GM10266 (cell line): ENCODE results near the gene CMIP.

Experiments used
- DNase-seq: peaks from one replicate; pipeline ENCODE4 v3.0.0; 2012; ENCODE audit errors: extremely low spot score
- TF ChIP-seq, protein P1 (sequence below): IDR thresholded peaks from 2 replicates; pipeline ENCODE4 v1.5.1; 2012; ENCODE audit warnings: mild to moderate bottlenecking, low read depth; ENCODE audit not compliant: control insufficient read depth, insufficient read depth; ENCODE audit errors: missing control alignments

The CMIP gene

DNA sequence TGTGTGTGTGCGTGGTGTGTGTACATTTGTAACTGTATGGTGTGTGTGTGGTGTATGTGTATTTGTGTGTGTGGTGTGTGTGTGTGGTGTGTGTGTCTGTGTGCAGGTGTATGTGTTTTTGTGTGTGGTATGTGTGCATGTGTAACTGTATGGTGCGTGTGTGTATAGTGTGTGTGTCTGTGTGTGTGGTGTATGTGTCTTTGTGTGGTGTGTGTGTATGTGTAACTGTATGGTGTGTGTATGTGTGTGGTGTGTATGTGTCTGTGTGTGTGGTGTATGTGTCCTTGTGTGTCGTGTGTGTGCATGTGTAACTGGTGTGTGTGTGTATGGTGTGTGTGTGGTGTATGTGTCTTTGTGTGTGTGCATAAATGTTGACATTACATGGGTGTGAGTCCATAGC lies 170.8 kb downstream of the CMIP start:
- DNase-seq: no peak
- TF ChIP-seq, protein P1, sequence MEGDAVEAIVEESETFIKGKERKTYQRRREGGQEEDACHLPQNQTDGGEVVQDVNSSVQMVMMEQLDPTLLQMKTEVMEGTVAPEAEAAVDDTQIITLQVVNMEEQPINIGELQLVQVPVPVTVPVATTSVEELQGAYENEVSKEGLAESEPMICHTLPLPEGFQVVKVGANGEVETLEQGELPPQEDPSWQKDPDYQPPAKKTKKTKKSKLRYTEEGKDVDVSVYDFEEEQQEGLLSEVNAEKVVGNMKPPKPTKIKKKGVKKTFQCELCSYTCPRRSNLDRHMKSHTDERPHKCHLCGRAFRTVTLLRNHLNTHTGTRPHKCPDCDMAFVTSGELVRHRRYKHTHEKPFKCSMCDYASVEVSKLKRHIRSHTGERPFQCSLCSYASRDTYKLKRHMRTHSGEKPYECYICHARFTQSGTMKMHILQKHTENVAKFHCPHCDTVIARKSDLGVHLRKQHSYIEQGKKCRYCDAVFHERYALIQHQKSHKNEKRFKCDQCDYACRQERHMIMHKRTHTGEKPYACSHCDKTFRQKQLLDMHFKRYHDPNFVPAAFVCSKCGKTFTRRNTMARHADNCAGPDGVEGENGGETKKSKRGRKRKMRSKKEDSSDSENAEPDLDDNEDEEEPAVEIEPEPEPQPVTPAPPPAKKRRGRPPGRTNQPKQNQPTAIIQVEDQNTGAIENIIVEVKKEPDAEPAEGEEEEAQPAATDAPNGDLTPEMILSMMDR: no peak

DNA sequence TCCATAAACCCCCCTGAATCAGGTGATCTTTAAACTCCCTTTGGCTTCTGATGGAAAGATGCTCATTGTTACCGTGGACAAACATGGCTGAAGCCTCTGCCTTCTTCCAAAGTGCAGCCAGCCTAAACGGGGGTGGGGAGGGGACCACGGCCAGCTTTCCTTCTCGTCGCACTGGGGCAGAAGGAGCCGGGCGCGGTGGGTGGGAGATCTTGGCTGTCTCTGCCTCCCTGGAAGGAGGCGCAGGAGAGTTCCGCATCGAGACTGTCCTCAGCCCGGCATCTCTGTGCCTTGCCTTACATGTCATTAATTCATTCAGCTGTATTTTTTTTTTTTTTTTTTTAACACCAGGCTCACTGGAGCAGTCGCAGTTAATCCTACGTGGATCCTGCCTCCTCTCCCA lies 171.2 kb downstream of the CMIP start:
- TF ChIP-seq, protein P1: no peak

DNA sequence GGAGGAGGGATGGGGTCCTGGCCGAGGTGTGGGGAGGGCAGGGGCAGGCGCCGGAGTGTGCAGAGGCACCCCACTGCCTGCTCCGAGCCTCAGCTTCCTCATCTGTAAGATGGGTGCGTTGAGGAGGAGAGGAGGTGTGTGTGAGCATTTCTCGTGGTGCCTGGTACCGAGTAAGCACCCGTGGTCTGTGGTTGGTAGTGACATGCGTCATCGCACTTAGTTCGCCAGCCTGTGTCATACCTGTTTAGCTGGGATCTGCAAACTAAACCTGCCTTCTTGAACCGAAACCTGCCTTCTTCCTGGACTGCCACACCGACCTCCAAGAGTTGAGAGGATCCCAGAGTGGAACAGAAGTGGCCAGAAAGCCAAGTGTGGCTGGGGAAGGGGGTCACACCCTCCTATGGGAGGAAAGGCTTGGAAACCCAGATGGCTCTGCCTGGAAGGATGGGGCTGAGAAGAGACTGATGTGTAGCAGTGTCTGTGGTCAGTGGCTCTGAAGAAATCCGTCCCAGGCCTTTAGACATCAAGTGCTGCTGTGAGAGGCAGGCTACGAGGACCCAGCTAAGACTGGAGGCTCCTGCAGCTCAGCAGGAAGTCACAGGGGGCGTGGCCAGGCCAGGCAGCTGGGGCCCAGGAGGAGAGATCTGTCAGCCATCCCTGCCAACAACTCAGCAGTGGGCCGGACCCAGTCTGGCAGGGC lies 171.9 kb downstream of the CMIP start:
- peak; percentile 52 for DNase-seq

More for the DNA sequence above, 171.2 kb downstream of the CMIP start:
- DNase-seq: no peak

DNA sequence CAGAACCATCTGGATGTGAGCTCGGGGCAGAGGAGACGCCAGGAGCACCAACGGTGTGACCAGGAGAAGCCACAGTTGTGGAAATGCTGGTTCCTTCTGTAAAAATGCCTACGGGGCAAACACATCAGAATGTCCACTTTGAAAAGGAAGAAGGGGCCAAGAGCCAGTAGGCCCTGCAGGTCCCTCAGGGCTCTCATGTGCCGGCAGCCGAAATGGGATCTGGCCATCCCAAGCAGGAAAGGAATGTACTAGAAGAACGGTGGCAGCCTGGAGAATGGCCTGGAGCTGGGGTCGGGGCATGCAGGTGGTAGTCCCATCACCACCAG lies 172.4 kb downstream of the CMIP start:
- TF ChIP-seq, protein P1: no peak
- no peak for DNase-seq

More for the DNA sequence above, 171.9 kb downstream of the CMIP start:
- TF ChIP-seq, protein P1: no peak

DNA sequence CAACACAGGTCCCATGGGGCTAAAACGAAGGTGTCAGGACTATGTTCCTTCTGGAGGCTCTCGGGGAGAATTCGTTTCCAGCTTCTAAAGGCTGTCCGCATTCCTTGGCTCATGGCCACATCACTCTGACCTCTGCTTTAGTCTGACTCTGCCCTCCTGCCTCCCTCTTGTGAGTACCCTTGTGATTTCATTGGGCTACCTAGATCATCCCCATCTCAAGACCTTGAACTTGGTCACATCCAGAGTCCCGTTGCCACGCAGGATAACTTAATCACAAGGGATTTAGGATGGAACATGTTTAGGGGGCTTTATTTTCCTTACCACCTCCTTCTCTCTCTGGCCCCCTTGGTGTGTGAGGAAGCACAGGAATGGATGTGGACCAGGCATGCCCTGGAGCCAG lies 173.6 kb downstream of the CMIP start:
- TF ChIP-seq, protein P1: no peak
- DNase-seq: no peak

DNA sequence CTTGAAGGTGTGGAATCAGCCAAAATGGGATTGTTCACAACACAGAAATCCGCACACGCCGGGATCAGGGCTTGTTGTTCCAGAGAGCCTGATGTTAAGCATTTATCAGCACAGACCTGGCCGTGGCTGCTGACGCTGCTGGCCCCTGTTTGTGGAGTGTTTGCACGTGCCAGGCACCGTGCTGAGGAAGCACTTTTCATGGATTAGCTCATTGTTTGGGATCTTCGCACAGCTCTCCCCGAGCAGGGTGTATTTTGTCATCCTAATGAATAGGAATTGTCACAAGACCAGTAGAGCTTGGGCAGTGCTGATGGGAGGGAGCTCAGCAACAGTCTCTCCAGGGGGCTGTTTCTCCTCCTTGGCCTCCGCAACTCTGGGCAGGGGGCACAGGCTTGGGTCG lies 174.1 kb downstream of the CMIP start:
- DNase-seq: no peak
- TF ChIP-seq, protein P1: no peak

DNA sequence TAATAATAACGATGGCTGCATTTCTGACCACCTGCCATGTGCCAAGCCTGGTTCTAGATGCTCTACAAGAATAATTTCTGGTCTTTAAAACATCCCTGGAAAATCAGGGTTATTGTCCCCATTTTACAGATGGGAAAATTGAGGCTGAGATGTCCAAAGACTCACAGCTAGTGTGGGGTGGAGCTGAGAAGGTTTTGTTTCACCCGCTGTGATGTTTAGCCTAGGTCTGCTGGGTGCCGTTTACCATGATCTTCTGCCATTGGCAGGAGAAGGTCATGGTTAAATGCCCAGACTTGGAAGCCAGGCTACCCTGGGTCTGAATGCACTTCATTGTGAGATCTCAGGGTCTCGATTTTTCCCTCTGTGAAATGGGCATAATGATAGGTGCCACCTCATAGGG lies 175.4 kb downstream of the CMIP start:
- no peak for DNase-seq
- TF ChIP-seq, protein P1: no peak
